ENCODE measurements around the gene INPP5E.

DNA sequence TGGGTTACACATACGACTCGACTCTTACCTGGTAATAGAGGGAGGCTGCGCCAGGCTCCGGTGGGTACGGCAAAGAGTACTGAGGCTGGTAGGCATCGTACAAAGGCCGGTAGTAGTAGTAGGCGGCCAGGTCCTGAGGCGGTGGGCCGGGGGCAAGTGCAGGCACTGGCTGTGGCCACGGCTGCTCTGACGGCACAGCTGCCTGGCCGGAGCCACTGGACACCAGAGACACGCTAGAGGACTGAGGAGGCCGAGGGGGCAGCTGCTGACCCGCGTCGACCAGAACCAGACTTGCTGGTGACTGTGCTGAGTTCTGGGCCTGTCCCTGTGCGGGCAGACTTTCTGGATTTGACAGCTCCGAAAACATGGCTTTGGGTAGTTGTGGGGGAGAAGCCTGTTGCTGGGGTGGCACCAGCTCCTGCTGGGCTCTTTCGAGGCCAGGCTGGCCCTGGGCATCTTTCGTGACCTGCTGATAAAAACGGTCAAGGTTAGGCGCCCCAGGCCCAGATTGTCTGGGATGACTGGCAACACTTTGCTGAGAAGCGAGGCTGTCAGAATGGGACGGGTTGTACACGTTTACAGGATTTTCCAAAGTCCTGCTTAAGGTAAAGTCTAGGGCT is 34.5 kb upstream of the INPP5E start:
- TF ChIP-seq POLR2A (IDR thresholded peaks at IDR 0.05) (no peak), POLR2AphosphoS5 (IDR thresholded peaks at IDR 0.05; ENCODE audit: insufficient read depth in 1 of 2, low read depth in 1 of 2) (no peak)
- TF ChIP-seq, protein P1, sequence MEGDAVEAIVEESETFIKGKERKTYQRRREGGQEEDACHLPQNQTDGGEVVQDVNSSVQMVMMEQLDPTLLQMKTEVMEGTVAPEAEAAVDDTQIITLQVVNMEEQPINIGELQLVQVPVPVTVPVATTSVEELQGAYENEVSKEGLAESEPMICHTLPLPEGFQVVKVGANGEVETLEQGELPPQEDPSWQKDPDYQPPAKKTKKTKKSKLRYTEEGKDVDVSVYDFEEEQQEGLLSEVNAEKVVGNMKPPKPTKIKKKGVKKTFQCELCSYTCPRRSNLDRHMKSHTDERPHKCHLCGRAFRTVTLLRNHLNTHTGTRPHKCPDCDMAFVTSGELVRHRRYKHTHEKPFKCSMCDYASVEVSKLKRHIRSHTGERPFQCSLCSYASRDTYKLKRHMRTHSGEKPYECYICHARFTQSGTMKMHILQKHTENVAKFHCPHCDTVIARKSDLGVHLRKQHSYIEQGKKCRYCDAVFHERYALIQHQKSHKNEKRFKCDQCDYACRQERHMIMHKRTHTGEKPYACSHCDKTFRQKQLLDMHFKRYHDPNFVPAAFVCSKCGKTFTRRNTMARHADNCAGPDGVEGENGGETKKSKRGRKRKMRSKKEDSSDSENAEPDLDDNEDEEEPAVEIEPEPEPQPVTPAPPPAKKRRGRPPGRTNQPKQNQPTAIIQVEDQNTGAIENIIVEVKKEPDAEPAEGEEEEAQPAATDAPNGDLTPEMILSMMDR (IDR thresholded peaks at IDR 0.05) = no peak

Data from vagina (tissue), 2 donors.